Superior temporal gyrus (tissue), 1 donor: ENCODE data around the gene E2F2.
A peak's percentile ranks its signal among the peaks of the same experiment; 100 is the strongest.

Source experiments
- DNase-seq: peaks from one replicate; pipeline ENCODE4 v3.0.0-alpha.2; 2016; ENCODE audit errors: extremely low spot score

E2F2 gene

GRCh38 chr1:23484253-23485001 lies 46.6 kb downstream of the E2F2 start:
- peak; percentile 45 for DNase-seq

- DNase-seq: no peak
Observed at GRCh38 chr1:23483321-23484252, 47.4 kb downstream of the E2F2 start, which contains the start of gene ASAP3. Gene ASAP3 (minus strand): TSS chr1:23484179. CDS start chr1:23484133, 46 bp downstream.

GRCh38 chr1:23481904-23482303 lies 49.1 kb downstream of the E2F2 start:
- DNase-seq: no peak

- DNase-seq: no peak
Observed at GRCh38 chr1:23481026-23481597, 49.9 kb downstream of the E2F2 start.

GRCh38 chr1:23480187-23481025 lies 50.6 kb downstream of the E2F2 start:
- no peak for DNase-seq

- no peak for DNase-seq
Observed at GRCh38 chr1:23479666-23479941, 51.4 kb downstream of the E2F2 start.

GRCh38 chr1:23478896-23479665 lies 52.0 kb downstream of the E2F2 start:
- peak; percentile 8 for DNase-seq

GRCh38 chr1:23477359-23478144 lies 53.5 kb downstream of the E2F2 start:
- DNase-seq: no peak

GRCh38 chr1:23475641-23476040 lies 55.4 kb downstream of the E2F2 start:
- DNase-seq: no peak

- DNase-seq: peak; percentile 62
Observed at GRCh38 chr1:23475134-23475628, 55.9 kb downstream of the E2F2 start.

GRCh38 chr1:23473037-23473800 lies 57.8 kb downstream of the E2F2 start:
- DNase-seq: no peak

GRCh38 chr1:23472351-23473036 lies 58.5 kb downstream of the E2F2 start:
- no peak for DNase-seq

GRCh38 chr1:23471473-23472075 lies 59.5 kb downstream of the E2F2 start:
- DNase-seq: no peak

- no peak for DNase-seq
Observed at GRCh38 chr1:23470282-23471070, 60.6 kb downstream of the E2F2 start.

GRCh38 chr1:23469372-23469982 lies 61.6 kb downstream of the E2F2 start:
- no peak for DNase-seq

GRCh38 chr1:23466423-23466989 lies 64.5 kb downstream of the E2F2 start:
- peak; percentile 81 for DNase-seq

- DNase-seq: no peak
Observed at GRCh38 chr1:23463286-23463685, 67.7 kb downstream of the E2F2 start.
